ENCODE results near the gene TAOK2. TPM values are rescaled to one million over a fixed set of nuclear protein-coding genes. Genes with fewer than 3 reads are reported as not detected.
A peak's percentile ranks its signal among the peaks of the same experiment; 100 is the strongest.
"Not testable (repeated sequence)": the region's sequence is repeated elsewhere in the genome, so short reads cannot be mapped to it uniquely, and the experiment has no call there.

The TAOK2 gene
- total and polyA plus RNA-seq, 3 donors from 2014 or later: 66.5 to 140 (median 126) TPM

GRCh38 chr16:30031477-30031918 lies 57.8 kb downstream of the TAOK2 start:
- intact Hi-C loops (cut with DNase I; ENCODE audit: low total_unique reads): no loop called here
- H3K4me1 ChIP-seq: peaks cover 9% of the 10 kb centered on the region
- DNase-seq: no peak
- TF ChIP-seq, protein P1, sequence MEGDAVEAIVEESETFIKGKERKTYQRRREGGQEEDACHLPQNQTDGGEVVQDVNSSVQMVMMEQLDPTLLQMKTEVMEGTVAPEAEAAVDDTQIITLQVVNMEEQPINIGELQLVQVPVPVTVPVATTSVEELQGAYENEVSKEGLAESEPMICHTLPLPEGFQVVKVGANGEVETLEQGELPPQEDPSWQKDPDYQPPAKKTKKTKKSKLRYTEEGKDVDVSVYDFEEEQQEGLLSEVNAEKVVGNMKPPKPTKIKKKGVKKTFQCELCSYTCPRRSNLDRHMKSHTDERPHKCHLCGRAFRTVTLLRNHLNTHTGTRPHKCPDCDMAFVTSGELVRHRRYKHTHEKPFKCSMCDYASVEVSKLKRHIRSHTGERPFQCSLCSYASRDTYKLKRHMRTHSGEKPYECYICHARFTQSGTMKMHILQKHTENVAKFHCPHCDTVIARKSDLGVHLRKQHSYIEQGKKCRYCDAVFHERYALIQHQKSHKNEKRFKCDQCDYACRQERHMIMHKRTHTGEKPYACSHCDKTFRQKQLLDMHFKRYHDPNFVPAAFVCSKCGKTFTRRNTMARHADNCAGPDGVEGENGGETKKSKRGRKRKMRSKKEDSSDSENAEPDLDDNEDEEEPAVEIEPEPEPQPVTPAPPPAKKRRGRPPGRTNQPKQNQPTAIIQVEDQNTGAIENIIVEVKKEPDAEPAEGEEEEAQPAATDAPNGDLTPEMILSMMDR (IDR thresholded peaks at IDR 0.05): no peak
- no peak for TF ChIP-seq POLR2A (IDR thresholded peaks at IDR 0.05)
- H3K27ac ChIP-seq: no peak overlapping the region
- H3K36me3 ChIP-seq (ENCODE audit: low read depth, missing control alignments): no peaks in the 10 kb centered on the region
- no peaks in the 10 kb centered on the region for H3K9me3 ChIP-seq
- H3K27me3 ChIP-seq: no peaks in the 10 kb centered on the region
- WGBS, 2 donors: 35 to 37% methylated on average over 11 of the region's 11 CpGs
- H3K4me3 ChIP-seq: no peak overlapping the region

GRCh38 chr16:30032083-30032819 lies 58.6 kb downstream of the TAOK2 start:
- peaks cover 9% of the 10 kb centered on the region for H3K4me1 ChIP-seq
- H3K4me3 ChIP-seq: no peak overlapping the region
- H3K27me3 ChIP-seq: no peaks in the 10 kb centered on the region
- no peak for TF ChIP-seq POLR2A (IDR thresholded peaks at IDR 0.05)
- TF ChIP-seq, protein P1 (IDR thresholded peaks at IDR 0.05): peak; percentile 27 to 85 (median 70)
- H3K9me3 ChIP-seq: no peaks in the 10 kb centered on the region
- peak; percentile 76 for DNase-seq
- no peak overlapping the region for H3K27ac ChIP-seq
- intact Hi-C loops (cut with DNase I; ENCODE audit: low total_unique reads): no loop called here
- WGBS, 2 donors: 29% methylated on average over 12 of the region's 12 CpGs
- no peaks in the 10 kb centered on the region for H3K36me3 ChIP-seq (ENCODE audit: low read depth, missing control alignments)

DNA sequence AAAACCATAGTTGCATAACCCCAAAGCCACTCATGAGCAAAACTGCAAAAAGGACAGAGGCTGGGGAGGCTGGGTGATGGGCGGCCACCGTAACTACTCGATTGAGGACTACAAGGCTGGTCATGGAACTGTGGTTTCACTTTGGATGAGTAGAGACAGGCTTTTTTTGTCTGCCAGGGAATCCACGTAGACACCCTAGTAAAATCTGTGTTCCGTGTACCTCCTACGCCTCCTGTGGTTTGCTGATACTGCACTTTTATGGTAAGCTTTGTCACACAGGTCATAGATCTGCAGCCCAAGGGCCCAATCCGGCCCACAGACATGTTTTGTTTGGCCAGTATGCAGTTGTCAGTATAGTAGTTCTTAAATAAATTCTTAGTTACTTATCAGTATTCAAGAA lies 59.6 kb downstream of the TAOK2 start:
- Histone ChIP-seq H3K36me3 (ENCODE audit: low read depth, missing control alignments) (no peaks in the 10 kb centered on the region), H3K27me3 (no peaks in the 10 kb centered on the region), H3K27ac (no peak overlapping the region), H3K4me3 (no peak overlapping the region), H3K4me1 (peaks cover 9% of the 10 kb centered on the region), H3K9me3 (no peaks in the 10 kb centered on the region)
- 73 to 77% methylated on average over 7 of the region's 7 CpGs for WGBS, 2 donors
- TF ChIP-seq POLR2A (IDR thresholded peaks at IDR 0.05): no peak
- TF ChIP-seq, protein P1 (IDR thresholded peaks at IDR 0.05): no peak
- intact Hi-C loops (cut with DNase I; ENCODE audit: low total_unique reads): no loop called here
- DNase-seq: no peak

- DNase-seq: no peak
- no peaks in the 10 kb centered on the region for H3K9me3 ChIP-seq
- H3K4me1 ChIP-seq: no peaks in the 10 kb centered on the region
- H3K36me3 ChIP-seq (ENCODE audit: low read depth, missing control alignments): no peaks in the 10 kb centered on the region
- 80 to 85% methylated on average over 5 of the region's 5 CpGs for WGBS, 2 donors
- TF ChIP-seq, protein P1 (IDR thresholded peaks at IDR 0.05): no peak
- TF ChIP-seq POLR2A (IDR thresholded peaks at IDR 0.05): no peak
- H3K27me3 ChIP-seq: no peaks in the 10 kb centered on the region
- intact Hi-C loops (cut with DNase I; ENCODE audit: low total_unique reads): no loop called here
- H3K4me3 ChIP-seq: no peak overlapping the region
- no peak overlapping the region for H3K27ac ChIP-seq
Measured at GRCh38 chr16:30040221-30040620, 66.6 kb downstream of the TAOK2 start.

GRCh38 chr16:30040690-30041089 lies 67.0 kb downstream of the TAOK2 start:
- 86% methylated on average over 5 of the region's 5 CpGs for WGBS, 2 donors
- not testable (repeated sequence) for DNase-seq

More at GRCh38 chr16:30040690-30041089, 67.0 kb downstream of the TAOK2 start:
- H3K4me3 ChIP-seq; intact Hi-C loops (cut with DNase I; ENCODE audit: low total_unique reads); H3K9me3 ChIP-seq; H3K4me1 ChIP-seq; H3K27ac ChIP-seq; H3K36me3 ChIP-seq (ENCODE audit: low read depth, missing control alignments); H3K27me3 ChIP-seq: not testable (repeated sequence)

Measured in testis (tissue), 3 donors.